Stromal cell of bone marrow (primary cell): Measurements from ENCODE around the gene C1QTNF6.

ENCODE experiments used
- DNase-seq: peaks from one replicate; pipeline ENCODE4 v3.0.0-alpha.2; 2012; ENCODE audit warnings: low read depth

Gene C1QTNF6

GRCh38 chr22:37190262-37190780, 2.3 kb upstream of the C1QTNF6 start:
- DNase-seq: no peak

- no peak for DNase-seq
Observed at GRCh38 chr22:37188901-37189466, 937 bp upstream of the C1QTNF6 start.

- DNase-seq: peak; percentile 25
Observed at GRCh38 chr22:37187552-37187890, 526 bp downstream of the C1QTNF6 start.

GRCh38 chr22:37186997-37187522, 987 bp downstream of the C1QTNF6 start:
- DNase-seq: no peak

GRCh38 chr22:37186228-37186996, 1.6 kb downstream of the C1QTNF6 start:
- DNase-seq: peak; percentile 57

GRCh38 chr22:37185646-37186227, 2.3 kb downstream of the C1QTNF6 start:
- no peak for DNase-seq

GRCh38 chr22:37184816-37185541, 3.1 kb downstream of the C1QTNF6 start:
- no peak for DNase-seq

GRCh38 chr22:37184380-37184755, 3.7 kb downstream of the C1QTNF6 start:
- no peak for DNase-seq

- DNase-seq: no peak
Observed at GRCh38 chr22:37183432-37184379, 4.3 kb downstream of the C1QTNF6 start.

- no peak for DNase-seq
Observed at GRCh38 chr22:37182949-37183245, 5.2 kb downstream of the C1QTNF6 start.

GRCh38 chr22:37182101-37182948, 5.7 kb downstream of the C1QTNF6 start:
- DNase-seq: no peak

- DNase-seq: no peak
Observed at GRCh38 chr22:37181681-37182080, 6.4 kb downstream of the C1QTNF6 start.

- DNase-seq: no peak
Observed at GRCh38 chr22:37180531-37181231, 7.4 kb downstream of the C1QTNF6 start.

GRCh38 chr22:37179622-37180420, 8.2 kb downstream of the C1QTNF6 start:
- no peak for DNase-seq

- DNase-seq: no peak
Observed at GRCh38 chr22:37179126-37179470, 8.9 kb downstream of the C1QTNF6 start.

- no peak for DNase-seq
Observed at GRCh38 chr22:37178350-37179125, 9.5 kb downstream of the C1QTNF6 start.

- no peak for DNase-seq
Observed at GRCh38 chr22:37177755-37178154, 10.3 kb downstream of the C1QTNF6 start.

- no peak for DNase-seq
Observed at GRCh38 chr22:37177221-37177620, 10.8 kb downstream of the C1QTNF6 start.
